ENCODE data around the gene NES. TPM values are rescaled to one million over a fixed set of nuclear protein-coding genes. Genes with fewer than 3 reads are reported as not detected.

NES gene
- polyA plus RNA-seq, 1 of the 3 experiments (the other 2 are of a cell fraction): 15.8 TPM

DNA sequence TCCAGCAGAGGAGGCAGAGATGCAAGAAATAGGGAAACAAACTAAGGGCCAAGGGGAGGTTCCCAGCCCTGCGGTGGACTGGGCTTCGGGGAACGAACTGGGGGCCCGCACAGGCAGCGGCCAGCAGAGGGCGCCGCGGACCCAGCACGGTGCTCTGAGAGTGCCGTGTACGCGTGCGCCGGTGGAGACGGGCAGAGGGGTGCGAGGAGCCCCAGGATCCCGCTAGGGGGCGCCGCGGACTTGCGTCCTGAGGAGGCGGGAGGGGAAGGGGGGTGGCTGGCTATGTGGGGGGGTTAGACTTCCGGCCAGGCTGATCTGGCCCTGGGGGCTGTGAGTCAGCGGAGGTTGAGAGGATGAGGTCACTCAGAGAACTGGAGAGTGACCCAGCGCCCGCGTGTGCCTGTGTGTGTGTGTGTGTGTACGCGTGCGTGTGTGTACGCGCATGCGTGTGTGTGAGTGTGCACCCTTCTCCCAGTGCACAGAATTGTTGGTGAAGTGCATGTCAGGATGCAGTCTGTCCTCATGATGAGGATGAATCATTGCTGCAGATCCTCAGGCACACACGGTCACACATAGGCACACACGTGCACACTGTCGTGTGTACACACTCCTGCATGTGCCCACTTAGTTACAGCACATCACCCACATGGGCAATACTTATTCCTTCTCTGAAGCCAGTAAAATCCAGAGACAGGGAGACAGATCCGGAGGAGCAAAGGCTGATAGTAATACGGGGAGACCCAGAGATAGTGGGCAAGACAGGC, 17.0 kb downstream of the NES start (continued):
- TF ChIP-seq, protein P1, sequence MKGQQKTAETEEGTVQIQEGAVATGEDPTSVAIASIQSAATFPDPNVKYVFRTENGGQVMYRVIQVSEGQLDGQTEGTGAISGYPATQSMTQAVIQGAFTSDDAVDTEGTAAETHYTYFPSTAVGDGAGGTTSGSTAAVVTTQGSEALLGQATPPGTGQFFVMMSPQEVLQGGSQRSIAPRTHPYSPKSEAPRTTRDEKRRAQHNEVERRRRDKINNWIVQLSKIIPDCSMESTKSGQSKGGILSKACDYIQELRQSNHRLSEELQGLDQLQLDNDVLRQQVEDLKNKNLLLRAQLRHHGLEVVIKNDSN (IDR thresholded peaks at IDR 0.05; ENCODE audit: borderline replicate concordance, low read depth): no peak
- peak; percentile 74 for TF ChIP-seq MXI1 (IDR thresholded peaks at IDR 0.05; ENCODE audit: low read depth, low read length)
- peak; percentile 27; the same call in 1 of the 2 replicates for TF ChIP-seq ZBTB33 (IDR thresholded peaks at IDR 0.05; ENCODE audit: borderline replicate concordance, low read depth)
- TF ChIP-seq NRF1 (IDR thresholded peaks at IDR 0.05; ENCODE audit: low read depth, low read length): peak; percentile 74
- peak; percentile 56 for TF ChIP-seq PBX3 (IDR thresholded peaks at IDR 0.05)
- peak in 1 of 2 experiments; percentile 37; a peak in 1 of 4 replicates for TF ChIP-seq EP300 (IDR thresholded peaks at IDR 0.05; ENCODE audit: borderline replicate concordance in 1 of 2, low read depth in 1 of 2, low read length in 1 of 2)
- peak; percentile 87; the same call in 1 of the 2 replicates for TF ChIP-seq SIN3A (IDR thresholded peaks at IDR 0.05; ENCODE audit: borderline replicate concordance, low read depth, low read length)
- TF ChIP-seq RAD21 (IDR thresholded peaks at IDR 0.05; ENCODE audit: low read length): peak; percentile 90

GRCh38 chr1:156659661-156659987, 17.6 kb downstream of the NES start:
- CTCF ChIA-PET: interaction anchor here (0.6 to 13.1 kb wide), 38 partner anchors 8 to 345 kb away, joined by 3 to 682 read pairs (median 4); partner anchors contain the start of genes BCAN, HAPLN2, ISG20L2 and METTL25B
- H3K27ac ChIP-seq (ENCODE audit: low read depth in 2 of 2, low read length in 1 of 2): peak overlapping the region in 1 of 2 experiments; percentile 48; a peak in 2 of 4 replicates

More at GRCh38 chr1:156659661-156659987, 17.6 kb downstream of the NES start:
- Histone ChIP-seq H3K4me1 (ENCODE audit: control insufficient read depth in 1 of 2, insufficient read depth in 2 of 2, low read depth in 1 of 2, low read length in 1 of 2) (peaks cover 46 to 47% of the 10 kb centered on the region in 2 experiments; a peak in 3 of 4 replicates), H3K27me3 (ENCODE audit: insufficient read depth) (no peaks in the 10 kb centered on the region), H2AFZ (ENCODE audit: low read depth) (peak overlapping the region; percentile 67), H3K4me2 (peak overlapping the region; percentile 75), H4K20me1 (ENCODE audit: insufficient read depth) (peaks cover 3% of the 10 kb centered on the region; the same call in 1 of the 2 replicates), H3K36me3 (replicated peaks in 1 of 2; ENCODE audit: control insufficient read depth in 1 of 2, insufficient read depth in 2 of 2, low read length in 1 of 2) (no peaks in the 10 kb centered on the region), H3F3A (replicated peaks; ENCODE audit: insufficient read depth) (peaks cover 21% of the 10 kb centered on the region), H3K9me3 (no peaks in the 10 kb centered on the region), H3K9me2 (no peaks in the 10 kb centered on the region), H3K9ac (no peak overlapping the region), H3K4me3 (ENCODE audit: low read depth in 2 of 2, low read length in 1 of 2) (peak overlapping the region in 1 of 2 experiments; percentile 54; a peak in 1 of 4 replicates), H3K79me2 (ENCODE audit: insufficient read depth) (no peaks in the 10 kb centered on the region)
- WGBS (ENCODE audit: low lambda C conversion rate): 42% methylated on average over 6 of the region's 6 CpGs
- POLR2A ChIA-PET: interaction anchor here (3.6 kb wide), 1 partner anchor 17 kb away, joined by 36 read pairs; the partner anchor contains the start of gene NES
- no peak for DNase-seq
- TF ChIP-seq IRF3 (IDR thresholded peaks at IDR 0.05; ENCODE audit: low read depth, low read length): no peak
- TF ChIP-seq RXRA (IDR thresholded peaks at IDR 0.05; ENCODE audit: borderline replicate concordance, low read depth): no peak
- no peak for TF ChIP-seq MXI1 (IDR thresholded peaks at IDR 0.05; ENCODE audit: low read depth, low read length)

All from SK-N-SH (cell line).